HepG2 (cell line): ENCODE results near the gene FCRLA. TPM values are rescaled to one million over a fixed set of nuclear protein-coding genes. Genes with fewer than 3 reads are reported as not detected.

Experiments used
- ATAC-seq: fragments of 200-7000 bp; cut with Tn5 transposase; 3 replicates; pipeline ENCODE4 v1.9.1; 2020; ENCODE audit warnings: mild to moderate bottlenecking, moderate library complexity
- BruUV-seq: library from RNA; stranded (reverse); fragments of 400-500 nt; replicated peaks from 2 replicates; lab custom pipeline; 2021; lab: Mats Ljungman, UMichigan
- CTCF ChIA-PET: fragments of 300-600 bp; formaldehyde crosslinking; extraction: SDS; loops from one replicate; lab custom pipeline; 2021; ENCODE audit warnings: low total read pairs, inconsistent platforms, low intra/inter-chr PET ratio; lab: Yijun Ruan, JAX
- POLR2A ChIA-PET: fragments of 350-600 bp; sonication (Branson Sonifier 250); formaldehyde crosslinking; loops from one replicate; lab custom pipeline; 2020; ENCODE audit warnings: antibody characterized with exemption, inconsistent platforms; lab: Yijun Ruan, JAX
- DNase-seq: peaks from one replicate; pipeline ENCODE4 v3.0.0-alpha.2; 2015; ENCODE audit warnings: low spot score
- FAIRE-seq: peaks from 3 replicates; lab custom pipeline; 2011; peaks lifted over from hg19 to GRCh38; lab: Jason Lieb, UNC
- H2AFZ ChIP-seq: one replicate; pipeline ENCODE4 v1.6.1; 2011; ENCODE audit warnings: low read length, inconsistent platforms
- H3K27ac ChIP-seq: fragments of 300-600 bp; 3 replicates; pipeline ENCODE4 v1.8.0; 2011; ENCODE audit warnings: mixed run types, mild to moderate bottlenecking, mixed read lengths, low read length, inconsistent platforms; ENCODE audit not compliant: insufficient read depth; ENCODE audit errors: extremely low read length
- H3K27me3 ChIP-seq, 2 experiments: fragments of 200-600 bp in 1 of 2; 2 replicates in 1 of 2; 3 replicates in 1 of 2; pipeline versions ENCODE4 v1.6.0 to v1.8.0; 2011; ENCODE audit warnings: low read length in 2 of 2, mild to moderate bottlenecking in 2 of 2, moderate library complexity in 2 of 2, inconsistent platforms in 1 of 2; ENCODE audit not compliant: insufficient read depth in 2 of 2, control insufficient read depth in 1 of 2
- H3K36me3 ChIP-seq, 2 experiments: fragments of 200-600 bp in 1 of 2; replicated peaks in 1 of 2; 2 replicates in 1 of 2; 3 replicates in 1 of 2; pipeline versions ENCODE4 v1.5.1 to v1.8.0; 2011; ENCODE audit warnings: low read length in 2 of 2, inconsistent platforms in 1 of 2; ENCODE audit not compliant: insufficient read depth in 2 of 2, control insufficient read depth in 1 of 2
- H3K4me1 ChIP-seq: 2 replicates; pipeline ENCODE4 v1.5.1; 2012; ENCODE audit warnings: low read length, inconsistent platforms; ENCODE audit not compliant: insufficient read depth
- H3K4me2 ChIP-seq: 2 replicates; pipeline ENCODE4 v1.6.0; 2011; ENCODE audit warnings: low read depth, low read length, inconsistent platforms
- H3K4me3 ChIP-seq, 3 experiments: fragments of 200-600 bp in 1 of 3; sonication (generic), shearing (Covaris generic) in 1 of 3; replicated peaks in 1 of 3; 2 replicates each; pipeline ENCODE4 v1.5.1; 2011 to 2016; ENCODE audit warnings: low read length in 3 of 3, inconsistent platforms in 2 of 3, low read depth in 2 of 3, mild to moderate bottlenecking in 2 of 3, control low read depth in 1 of 3, mixed read lengths in 1 of 3; ENCODE audit not compliant: insufficient read depth in 1 of 3
- H3K79me2 ChIP-seq: one replicate; pipeline ENCODE4 v1.6.1; 2011; ENCODE audit warnings: low read length, inconsistent platforms; ENCODE audit not compliant: insufficient read depth
- H3K9ac ChIP-seq: 2 replicates; pipeline ENCODE4 v1.6.0; 2011; ENCODE audit warnings: mild to moderate bottlenecking, low read depth, low read length, inconsistent platforms; ENCODE audit not compliant: insufficient read depth
- H3K9me3 ChIP-seq: 2 replicates; pipeline ENCODE4 v1.5.1; 2012; ENCODE audit warnings: mild to moderate bottlenecking, low read length
- H4K20me1 ChIP-seq: 2 replicates; pipeline ENCODE4 v1.6.0; 2011; ENCODE audit warnings: inconsistent platforms, mild to moderate bottlenecking, low read length, moderate library complexity; ENCODE audit not compliant: insufficient read depth
- AFF4 ChIP-seq: sonication (generic); formaldehyde crosslinking; IDR thresholded peaks from 2 replicates; pipeline ENCODE4 v1.4.0; 2020; ENCODE audit warnings: missing genetic modification reagents
- BATF2 ChIP-seq: sonication (generic); formaldehyde crosslinking; IDR thresholded peaks from 2 replicates; pipeline ENCODE4 v1.8.0; 2022; ENCODE audit warnings: mild to moderate bottlenecking, missing genetic modification reagents, moderate library complexity
- CAMTA2 ChIP-seq: sonication (generic); formaldehyde crosslinking; IDR thresholded peaks from 2 replicates; pipeline ENCODE4 v1.4.0; 2020; ENCODE audit warnings: mild to moderate bottlenecking, missing genetic modification reagents, borderline replicate concordance
- GABPA ChIP-seq, 2 experiments: IDR thresholded peaks; 2 replicates each; pipeline ENCODE4 v1.6.1; 2011 to 2016; ENCODE audit warnings: low read depth in 2 of 2, low read length in 1 of 2, missing biosample characterization in 1 of 2, missing genetic modification characterization in 1 of 2
- IRF1 ChIP-seq: sonication (generic); formaldehyde crosslinking; IDR thresholded peaks from 2 replicates; pipeline ENCODE4 v1.4.0; 2020; ENCODE audit warnings: low read depth, mild to moderate bottlenecking, missing genetic modification reagents
- RXRA ChIP-seq: sonication (generic); formaldehyde crosslinking; IDR thresholded peaks from 2 replicates; pipeline ENCODE4 v1.5.1; 2020; ENCODE audit warnings: missing genetic modification reagents
- ZBTB1 ChIP-seq: sonication (generic); formaldehyde crosslinking; IDR thresholded peaks from 2 replicates; pipeline ENCODE4 v1.4.0; 2020; ENCODE audit warnings: missing genetic modification reagents, borderline replicate concordance
- ZNF275 ChIP-seq: sonication (generic); formaldehyde crosslinking; IDR thresholded peaks from 2 replicates; pipeline ENCODE4 v1.8.0; 2022; ENCODE audit warnings: missing genetic modification reagents, mild to moderate bottlenecking, inconsistent platforms, borderline replicate concordance
- ZNF318 ChIP-seq: sonication (generic); formaldehyde crosslinking; IDR thresholded peaks from 2 replicates; pipeline ENCODE4 v1.4.0; 2020; ENCODE audit warnings: mild to moderate bottlenecking, missing genetic modification reagents
- WGBS: methylation state at CpG from one replicate; pipeline ENCODE4 v1.1.6; 2017; ENCODE audit warnings: low lambda C conversion rate; 5-methylcytosine and 5-hydroxymethylcytosine counted together
- in situ Hi-C: cut with HindIII; loops from 2 replicates; pipeline ENCODE4 v1.10.0; 2017; ENCODE audit warnings: low pct_unique_long_range_greater_than_20kb; ENCODE audit not compliant: extremely low pct_ligation_motif_present
- intact Hi-C: fragments of 100-400 bp; cut with micrococcal nuclease; formaldehyde crosslinking; loops from one replicate; pipeline ENCODE4 v1.10.0; 2022; ENCODE audit not compliant: unreplicated experiment
- polyA plus RNA-seq, 8 experiments: library from polyadenylated mRNA; depleted of rRNA in 3 of 8; stranded (reverse) in 7 of 8; unstranded in 1 of 8; fragments of >200 nt; fragmentation: Illumina TruSeq in 4 of 8; extraction: Trizol in 4 of 8; gene quantifications; 2 replicates each; pipeline versions ENCODE4 v1.2.1 to v1.2.3, GENCODE V29; 2011 to 2016; ENCODE audit warnings: low read depth in 4 of 8, missing spikeins in 1 of 8, mixed read lengths in 1 of 8; ENCODE audit not compliant: insufficient read depth in 1 of 8
- total RNA-seq, 5 experiments: library from RNA; depleted of rRNA; stranded (reverse); fragments of >200 nt; fragmentation: Illumina TruSeq; extraction: Trizol; gene quantifications; 2 replicates each; pipeline ENCODE4 v1.2.3, GENCODE V29; 2016; ENCODE audit warnings: low read depth in 1 of 5

The FCRLA gene
- total and polyA plus RNA-seq, 2 of the 13 experiments (the other 11 are each of a cell fraction or from before 2014, with no cell fraction given), result not detected

- H3K4me3 ChIP-seq, result no peak overlapping the region
- no peak for DNase-seq
- FAIRE-seq, result no peak
- ChIA-PET POLR2A (no interaction called here), CTCF (no interaction called here)
- no peaks in the 10 kb centered on the region for H3K4me1 ChIP-seq
- H3K4me2 ChIP-seq, result no peak overlapping the region
- in situ Hi-C loops, result no loop called here
- H3K27ac ChIP-seq, result no peak overlapping the region
- H3K79me2 ChIP-seq, result no peaks in the 10 kb centered on the region
- intact Hi-C loops, result no loop called here
- no peaks in the 10 kb centered on the region for H3K9me3 ChIP-seq
- H2AFZ ChIP-seq, result no peak overlapping the region
- BruUV-seq, result no TSS peak
- H4K20me1 ChIP-seq, result no peaks in the 10 kb centered on the region
- ATAC-seq, result no peak
- WGBS, result 4% methylated on average over 1 of the region's 1 CpG
- H3K9ac ChIP-seq, result no peak overlapping the region
- H3K27me3 ChIP-seq, result peaks cover 0 to 25% of the 10 kb centered on the region in 2 experiments; a peak in 3 of 5 replicates
- no peaks in the 10 kb centered on the region for H3K36me3 ChIP-seq
- no peak for TF ChIP-seq BATF2 (CRISPR knock-in tag)
- TF ChIP-seq ZBTB1 (CRISPR knock-in tag), result no peak
- TF ChIP-seq AFF4 (CRISPR knock-in tag), result no peak
- TF ChIP-seq IRF1 (CRISPR knock-in tag), result no peak
- TF ChIP-seq RXRA (CRISPR knock-in tag), result no peak
- TF ChIP-seq GABPA (IDR thresholded peaks at IDR 0.05; ENCODE audit: low read depth, low read length), result no peak
- TF ChIP-seq GABPA (CRISPR knock-in tag; IDR thresholded peaks at IDR 0.05; ENCODE audit: low read depth), result no peak
- TF ChIP-seq CAMTA2 (CRISPR knock-in tag), result no peak
- no peak for TF ChIP-seq ZNF318 (CRISPR knock-in tag)
- no peak for TF ChIP-seq ZNF275 (CRISPR knock-in tag)
Observed at GRCh38 chr1:161733526-161733925, 26.5 kb downstream of the FCRLA start.
